ENCODE results near the gene SLC22A16. TPM values are rescaled to one million over a fixed set of nuclear protein-coding genes. Genes with fewer than 3 reads are reported as not detected.

The SLC22A16 gene
- total RNA-seq, 1 donor from 2014 or later, result not detected

- Mint-ChIP-seq H3K27me3 (ENCODE audit: low read depth) (no peaks in the 10 kb centered on the region), H3K9me3 (peaks cover 28% of the 10 kb centered on the region), H3K4me1 (no peaks in the 10 kb centered on the region), H3K36me3 (no peaks in the 10 kb centered on the region), H3K27ac (no peak overlapping the region), H3K4me3 (no peak overlapping the region)
- DNase-seq (ENCODE audit: low spot score in 2 of 2, unreplicated experiment in 2 of 2), result no peak
- no peak for TF ChIP-seq CTCF (IDR thresholded peaks at IDR 0.05; ENCODE audit: unreplicated experiment)
Measured at GRCh38 chr6:110481081-110481480, 4.7 kb upstream of the SLC22A16 start.

GRCh38 chr6:110475066-110475653 lies 1.3 kb downstream of the SLC22A16 start:
- no peak for DNase-seq (ENCODE audit: low spot score in 2 of 2, unreplicated experiment in 2 of 2)
- H3K9me3 Mint-ChIP-seq, result peaks cover 18% of the 10 kb centered on the region
- no peak overlapping the region for H3K4me3 Mint-ChIP-seq
- H3K27ac Mint-ChIP-seq, result no peak overlapping the region
- H3K27me3 Mint-ChIP-seq (ENCODE audit: low read depth), result peaks cover 13% of the 10 kb centered on the region
- H3K4me1 Mint-ChIP-seq, result no peaks in the 10 kb centered on the region
- no peak for TF ChIP-seq CTCF (IDR thresholded peaks at IDR 0.05; ENCODE audit: unreplicated experiment)
- no peaks in the 10 kb centered on the region for H3K36me3 Mint-ChIP-seq

GRCh38 chr6:110474500-110474899 lies 1.9 kb downstream of the SLC22A16 start:
- H3K36me3 Mint-ChIP-seq, result no peaks in the 10 kb centered on the region
- H3K4me3 Mint-ChIP-seq, result no peak overlapping the region
- H3K4me1 Mint-ChIP-seq, result no peaks in the 10 kb centered on the region
- H3K9me3 Mint-ChIP-seq, result peaks cover 18% of the 10 kb centered on the region
- peaks cover 13% of the 10 kb centered on the region for H3K27me3 Mint-ChIP-seq (ENCODE audit: low read depth)
- DNase-seq (ENCODE audit: low spot score in 2 of 2, unreplicated experiment in 2 of 2), result no peak
- no peak for TF ChIP-seq CTCF (IDR thresholded peaks at IDR 0.05; ENCODE audit: unreplicated experiment)
- no peak overlapping the region for H3K27ac Mint-ChIP-seq

GRCh38 chr6:110472739-110473138 lies 3.7 kb downstream of the SLC22A16 start:
- Mint-ChIP-seq H3K27me3 (ENCODE audit: low read depth) (peaks cover 13% of the 10 kb centered on the region), H3K36me3 (no peaks in the 10 kb centered on the region), H3K9me3 (peaks cover 5% of the 10 kb centered on the region), H3K27ac (no peak overlapping the region), H3K4me3 (no peak overlapping the region), H3K4me1 (no peaks in the 10 kb centered on the region)
- TF ChIP-seq CTCF (IDR thresholded peaks at IDR 0.05; ENCODE audit: unreplicated experiment), result no peak
- DNase-seq (ENCODE audit: low spot score in 2 of 2, unreplicated experiment in 2 of 2), result no peak

- H3K27ac Mint-ChIP-seq, result no peak overlapping the region
- TF ChIP-seq CTCF (IDR thresholded peaks at IDR 0.05; ENCODE audit: unreplicated experiment), result no peak
- H3K4me1 Mint-ChIP-seq, result no peaks in the 10 kb centered on the region
- H3K4me3 Mint-ChIP-seq, result no peak overlapping the region
- H3K27me3 Mint-ChIP-seq (ENCODE audit: low read depth), result peaks cover 16% of the 10 kb centered on the region
- peaks cover 5% of the 10 kb centered on the region for H3K9me3 Mint-ChIP-seq
- no peak for DNase-seq (ENCODE audit: low spot score in 2 of 2, unreplicated experiment in 2 of 2)
- H3K36me3 Mint-ChIP-seq, result no peaks in the 10 kb centered on the region
Measured at GRCh38 chr6:110471726-110472365, 4.6 kb downstream of the SLC22A16 start.
